Measurements from ENCODE around the gene AGBL2.

GRCh38 chr11:47750725-47751124 is 35.6 kb upstream of the AGBL2 start:
- TF ChIP-seq CTCF (conservative IDR thresholded peaks at IDR 0.05; ENCODE audit: low read depth, low read length) (no peak), EZH2 (IDR thresholded peaks at IDR 0.05; ENCODE audit: low read length, unreplicated experiment) (no peak)
